ENCODE measurements around the gene COX7A2L.

DNA sequence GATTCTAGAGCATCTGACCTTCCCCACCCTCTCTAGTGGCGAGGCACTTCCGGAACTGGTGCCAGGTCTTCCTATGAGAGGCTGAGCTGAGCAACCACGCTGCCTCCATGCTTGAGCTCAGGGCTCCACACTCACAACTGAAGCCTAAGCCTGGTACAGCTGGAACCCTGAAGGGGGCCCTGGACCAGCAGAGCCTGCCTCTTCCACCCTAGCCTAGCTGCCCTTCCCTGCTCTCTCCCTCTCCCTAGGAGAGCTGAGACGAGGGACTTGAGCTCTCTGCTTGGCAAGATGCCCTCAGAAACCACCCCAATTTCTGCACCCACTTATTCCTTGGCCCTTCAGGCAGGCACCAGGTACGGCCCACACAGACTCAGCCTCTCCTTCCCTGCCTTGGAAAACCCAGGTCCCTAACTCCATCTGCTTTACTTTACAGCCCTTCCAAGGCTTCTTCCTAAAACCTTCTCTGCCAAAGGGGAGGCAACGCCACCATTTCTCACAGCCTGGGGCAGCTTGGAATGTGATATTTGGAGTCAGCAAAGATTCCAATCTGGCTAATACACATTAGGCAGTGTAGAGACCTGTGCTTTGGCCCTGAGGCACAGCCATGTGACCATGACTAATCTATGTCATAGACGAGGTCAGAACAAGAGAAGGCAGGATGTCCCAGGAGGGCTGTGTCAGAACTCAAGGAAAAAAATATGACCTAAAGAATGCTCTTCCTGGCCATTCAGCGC is 18.8 kb downstream of the COX7A2L start:
- TF ChIP-seq, protein P1, sequence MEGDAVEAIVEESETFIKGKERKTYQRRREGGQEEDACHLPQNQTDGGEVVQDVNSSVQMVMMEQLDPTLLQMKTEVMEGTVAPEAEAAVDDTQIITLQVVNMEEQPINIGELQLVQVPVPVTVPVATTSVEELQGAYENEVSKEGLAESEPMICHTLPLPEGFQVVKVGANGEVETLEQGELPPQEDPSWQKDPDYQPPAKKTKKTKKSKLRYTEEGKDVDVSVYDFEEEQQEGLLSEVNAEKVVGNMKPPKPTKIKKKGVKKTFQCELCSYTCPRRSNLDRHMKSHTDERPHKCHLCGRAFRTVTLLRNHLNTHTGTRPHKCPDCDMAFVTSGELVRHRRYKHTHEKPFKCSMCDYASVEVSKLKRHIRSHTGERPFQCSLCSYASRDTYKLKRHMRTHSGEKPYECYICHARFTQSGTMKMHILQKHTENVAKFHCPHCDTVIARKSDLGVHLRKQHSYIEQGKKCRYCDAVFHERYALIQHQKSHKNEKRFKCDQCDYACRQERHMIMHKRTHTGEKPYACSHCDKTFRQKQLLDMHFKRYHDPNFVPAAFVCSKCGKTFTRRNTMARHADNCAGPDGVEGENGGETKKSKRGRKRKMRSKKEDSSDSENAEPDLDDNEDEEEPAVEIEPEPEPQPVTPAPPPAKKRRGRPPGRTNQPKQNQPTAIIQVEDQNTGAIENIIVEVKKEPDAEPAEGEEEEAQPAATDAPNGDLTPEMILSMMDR (IDR thresholded peaks at IDR 0.05), result no peak
- TF ChIP-seq POLR2A (IDR thresholded peaks at IDR 0.05), result no peak

Measured in uterus (tissue), 2 donors.